GM18499 (cell line): ENCODE results near the gene DTX1.
"Not testable (repeated sequence)": the region's sequence is repeated elsewhere in the genome, so short reads cannot be mapped to it uniquely, and the experiment has no call there.

Experiments used
- ATAC-seq: cut with Tn5 transposase; IDR thresholded peaks from one replicate; pipeline ENCODE4 v1.9.1; 2021; ENCODE audit warnings: moderate number of reproducible peaks; ENCODE audit not compliant: insufficient read depth, unreplicated experiment

Gene DTX1

GRCh38 chr12:113111247-113111646, 54.7 kb downstream of the DTX1 start:
- ATAC-seq: no peak

- ATAC-seq: no peak
These were observed 55.7 kb downstream of the DTX1 start for GRCh38 chr12:113112043-113112899.

- ATAC-seq: no peak
These were observed 56.9 kb downstream of the DTX1 start for GRCh38 chr12:113113397-113113796.

DNA sequence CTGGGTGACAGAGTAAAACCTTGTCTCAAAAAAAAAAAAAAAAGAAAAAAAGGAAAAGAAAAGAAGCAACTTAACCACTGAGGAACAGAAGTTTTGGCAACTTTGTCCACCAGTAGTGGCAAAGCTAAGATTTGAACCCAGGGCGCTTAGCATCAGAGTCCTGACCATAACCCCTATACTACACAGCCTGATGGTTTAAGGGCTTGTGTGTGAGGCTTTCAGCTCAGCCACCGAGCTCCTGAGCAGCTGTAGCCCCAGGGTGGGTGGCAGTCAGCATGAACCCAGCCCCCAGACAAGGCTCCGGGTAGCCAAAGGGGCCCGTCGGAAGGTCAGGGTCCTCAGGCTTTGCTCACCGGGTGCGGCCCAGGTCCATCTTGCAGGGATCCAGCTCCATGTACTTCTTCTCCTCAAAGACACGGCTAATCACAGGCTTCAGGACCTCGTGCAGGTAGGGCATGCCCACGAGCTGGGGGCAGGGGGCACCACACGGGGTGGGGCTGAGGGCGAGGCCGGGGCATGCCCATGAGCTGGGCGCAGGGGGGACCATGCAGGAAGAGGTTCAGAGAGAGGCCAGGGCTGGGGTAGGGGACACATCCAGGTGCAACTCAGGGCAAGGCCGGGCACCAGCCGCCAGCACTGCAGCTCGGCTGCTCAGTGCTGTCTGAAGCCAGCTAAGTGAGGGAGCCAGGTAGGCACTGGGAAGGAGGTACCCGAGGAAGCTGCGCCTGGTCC, 58.1 kb downstream of the DTX1 start:
- no peak for ATAC-seq

DNA sequence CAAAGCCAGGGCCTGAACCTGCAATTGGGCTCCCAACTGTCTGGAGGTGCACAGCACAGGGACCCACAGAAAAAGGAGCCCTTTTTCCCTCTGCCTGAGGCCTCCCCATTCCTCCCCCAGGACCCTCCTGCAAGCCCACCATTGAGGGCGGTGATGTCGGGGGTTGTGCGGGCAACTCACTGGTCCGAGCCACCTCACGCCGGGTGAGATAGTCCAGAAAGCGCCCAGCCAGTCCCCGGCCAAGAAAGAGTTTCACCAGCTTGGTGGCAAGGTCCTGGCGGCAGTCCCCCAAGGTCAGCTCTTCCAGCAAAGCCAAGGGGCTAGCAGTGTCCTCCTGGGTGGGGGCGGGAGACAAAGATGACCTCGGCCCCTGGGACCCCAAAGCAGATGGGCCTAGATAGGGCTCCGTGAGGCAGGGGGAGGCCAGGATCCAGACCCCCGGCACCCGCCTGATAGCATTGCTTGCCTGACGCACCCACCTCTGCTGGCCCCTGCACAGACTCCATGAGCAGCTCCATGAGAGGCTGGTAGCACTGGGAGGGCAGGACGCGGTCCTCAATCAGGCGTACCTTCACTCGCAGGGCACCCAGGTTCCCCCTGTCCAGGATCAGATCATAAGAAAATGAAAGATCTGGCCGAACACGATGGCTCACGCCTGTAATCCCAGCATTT, 59.1 kb downstream of the DTX1 start:
- no peak for ATAC-seq

GRCh38 chr12:113116875-113117274, 60.3 kb downstream of the DTX1 start:
- ATAC-seq: no peak

GRCh38 chr12:113117684-113118083, 61.2 kb downstream of the DTX1 start:
- ATAC-seq: not testable (repeated sequence)

DNA sequence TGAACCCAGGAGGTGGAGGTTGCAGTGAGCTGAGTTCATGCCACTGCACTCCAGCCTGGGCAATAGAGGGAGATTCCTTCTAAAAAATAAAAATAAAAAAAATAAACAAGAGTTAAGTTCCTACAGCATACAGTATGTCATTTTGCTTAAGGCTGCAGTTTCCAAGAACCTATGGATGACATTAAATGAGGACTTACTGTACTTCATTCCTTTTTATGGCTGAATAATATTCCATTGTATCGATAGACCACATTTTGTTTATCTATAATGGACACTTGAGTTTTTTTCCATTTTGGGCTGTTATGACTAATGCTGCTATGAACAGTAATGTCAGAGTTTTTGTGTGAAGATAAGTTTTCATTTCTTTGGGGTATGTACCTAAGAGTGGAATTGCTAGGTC, 61.6 kb downstream of the DTX1 start:
- no peak for ATAC-seq

GRCh38 chr12:113119980-113120669, 63.6 kb downstream of the DTX1 start:
- ATAC-seq: no peak

- no peak for ATAC-seq
These were observed 64.3 kb downstream of the DTX1 start for GRCh38 chr12:113120670-113121370.

DNA sequence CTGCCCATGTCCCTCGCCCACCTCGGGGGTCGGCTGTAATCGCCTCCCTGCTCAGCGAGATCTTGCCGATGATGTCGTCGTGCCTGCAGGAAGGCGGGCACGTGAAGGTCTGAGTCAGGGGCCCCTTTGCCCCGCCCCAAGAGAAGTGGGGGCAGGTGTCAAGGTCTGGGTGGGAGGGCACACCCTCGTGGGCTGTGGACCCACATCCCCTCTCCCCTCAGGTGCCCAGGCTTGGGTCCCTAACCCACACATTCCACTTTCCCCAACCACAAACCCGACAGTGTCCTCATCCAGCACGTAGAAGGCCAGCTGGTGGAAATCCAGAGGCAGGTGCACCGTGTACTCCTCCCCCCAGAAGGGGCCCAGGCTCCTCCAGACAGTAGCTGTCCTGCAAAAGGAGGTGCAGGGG, 71.3 kb downstream of the DTX1 start:
- ATAC-seq: no peak

DNA sequence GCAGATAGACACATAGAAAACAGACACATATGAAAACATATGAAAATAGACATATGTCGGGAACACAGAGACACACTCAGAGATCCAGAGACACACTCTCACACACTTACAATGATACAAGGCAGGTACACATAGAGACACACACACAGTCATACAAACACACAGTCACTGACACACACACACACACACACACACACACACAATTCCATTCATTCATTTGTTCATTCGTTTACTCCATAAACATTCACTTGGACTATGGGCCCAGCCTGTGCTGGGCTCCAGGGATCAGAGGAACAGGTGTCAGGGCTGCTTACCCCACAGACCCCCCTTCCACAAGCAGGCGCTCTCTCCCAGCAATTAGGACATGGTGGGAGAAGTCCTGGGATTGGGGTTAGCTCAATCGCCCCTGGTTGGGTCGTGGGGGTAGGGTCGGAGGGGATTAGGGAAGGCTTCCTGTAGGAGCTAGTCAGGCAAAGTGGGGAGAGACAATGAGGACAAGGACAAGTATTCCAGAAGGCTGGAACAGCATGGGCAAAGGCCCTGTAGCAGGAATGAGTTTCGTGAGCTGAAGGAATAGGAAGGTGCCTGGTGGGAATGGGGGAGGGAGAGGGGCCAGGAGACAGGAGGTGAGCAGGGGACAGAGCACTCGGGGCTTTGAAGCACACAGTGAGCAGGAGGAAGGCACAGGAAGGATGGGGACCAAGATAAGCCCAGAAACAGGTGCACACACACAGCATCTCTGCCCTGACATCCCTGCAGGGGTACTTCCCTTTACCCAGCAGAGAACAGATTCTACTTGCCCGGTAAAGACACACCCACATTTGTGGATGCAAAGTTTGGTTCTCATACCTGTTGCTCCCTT, 72.5 kb downstream of the DTX1 start:
- no peak for ATAC-seq

GRCh38 chr12:113129664-113130456, 73.3 kb downstream of the DTX1 start:
- no peak for ATAC-seq

DNA sequence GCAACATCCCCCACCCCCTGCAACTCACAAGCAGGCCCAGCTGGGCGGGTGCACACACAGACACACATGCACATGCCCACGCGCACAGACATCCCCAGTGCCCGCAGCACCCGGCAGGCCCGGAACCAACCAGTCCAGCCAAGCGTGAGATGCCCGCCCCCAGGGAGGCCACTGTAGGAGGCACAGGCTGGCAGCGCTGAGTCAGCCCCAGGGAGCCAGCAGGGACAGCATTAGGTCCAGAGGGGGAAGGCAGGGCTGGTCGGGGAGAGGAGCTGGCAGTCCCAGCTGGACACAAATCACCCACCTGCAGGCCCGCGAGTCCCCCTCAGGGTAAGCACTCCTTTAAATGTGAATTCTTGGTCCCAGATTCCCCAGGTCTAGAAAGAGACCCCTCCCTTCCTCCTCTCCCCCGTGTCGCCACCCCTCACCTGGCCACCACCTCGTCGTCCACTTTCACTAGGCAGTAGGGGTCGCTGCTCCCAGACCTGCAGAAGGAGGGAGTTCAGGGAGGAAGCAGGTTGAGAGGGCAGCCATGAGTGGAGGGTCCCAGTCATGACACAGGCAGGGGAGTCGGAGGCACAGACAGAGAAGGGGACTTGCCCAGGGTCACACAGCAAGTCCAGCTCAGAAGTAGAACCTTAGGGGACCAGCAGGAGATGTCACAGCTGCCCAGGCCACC, 74.1 kb downstream of the DTX1 start:
- ATAC-seq: no peak

DNA sequence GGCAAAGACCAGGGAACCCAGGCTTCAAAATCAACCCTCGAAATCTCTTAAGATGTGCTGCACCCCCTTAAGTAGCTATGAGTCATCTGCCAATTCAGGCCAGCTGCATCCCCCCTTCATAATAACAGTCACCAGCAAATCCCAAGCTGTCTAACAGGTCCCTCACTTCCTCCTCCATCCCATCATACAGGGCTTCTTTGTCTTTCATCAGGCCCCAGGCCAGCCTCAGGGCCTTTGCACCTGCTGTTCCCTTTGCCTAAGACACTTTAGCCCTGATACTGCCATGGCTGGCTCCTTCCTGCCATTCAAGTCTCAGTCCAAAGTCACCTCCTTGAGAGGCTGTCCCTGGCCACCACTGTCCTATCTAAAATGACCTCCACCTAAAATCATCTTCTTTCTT, 75.0 kb downstream of the DTX1 start:
- no peak for ATAC-seq

- ATAC-seq: no peak
These were observed 76.5 kb downstream of the DTX1 start for GRCh38 chr12:113133036-113133435.

GRCh38 chr12:113133666-113134065, 77.1 kb downstream of the DTX1 start:
- ATAC-seq: no peak

- no peak for ATAC-seq
These were observed 77.5 kb downstream of the DTX1 start for GRCh38 chr12:113134071-113134470.
